ENCODE data around the gene GID4. TPM values are rescaled to one million over a fixed set of nuclear protein-coding genes. Genes with fewer than 3 reads are reported as not detected.

GID4 gene
- 11.4 and 11.9 TPM in 2 replicates for total RNA-seq (2021)
- long read RNA-seq, full-length matches to known transcripts = 7 of 13 reads
- long read RNA-seq, partial matches to known transcripts = 0 of 13 reads
- long read RNA-seq, other reads (novel, unspliced or antisense) = 6 of 13 reads

DNA sequence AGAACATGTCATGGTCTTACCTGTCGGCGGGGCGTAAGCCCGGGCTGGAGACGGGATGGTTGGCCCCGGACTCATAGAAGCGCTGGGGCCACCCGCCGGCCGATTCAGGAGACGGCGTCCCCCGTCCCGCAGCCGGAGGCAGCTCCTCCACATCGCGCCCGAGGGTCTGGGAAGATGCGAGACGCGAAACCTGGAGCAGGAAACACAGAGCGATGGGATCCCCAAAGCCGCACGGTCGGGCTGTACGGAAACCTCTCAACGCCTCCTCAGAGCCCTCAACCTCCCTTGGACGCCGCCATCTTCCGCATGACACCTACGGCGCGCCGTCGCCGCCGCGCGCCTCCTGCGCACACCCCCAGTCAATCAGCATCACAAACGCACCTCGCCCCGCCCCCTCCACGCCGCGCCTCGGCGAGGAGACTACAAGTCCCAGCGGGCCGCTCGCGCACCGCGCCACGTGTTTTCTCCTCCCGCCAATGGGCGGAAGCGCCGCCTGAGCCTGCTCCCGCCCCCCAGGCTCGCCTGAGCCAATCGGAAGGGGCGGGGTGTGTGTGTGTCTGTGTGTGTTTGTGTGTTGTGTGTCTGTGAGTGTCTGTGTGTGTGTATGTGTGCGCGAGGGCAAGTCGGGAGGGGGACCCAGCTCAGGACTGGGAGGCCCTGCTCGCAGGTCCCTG, at the start of gene GID4, which contains the start of gene ATPAF2:
Gene GID4 (plus strand): TSS at position 548 of the 674 bp plus-strand sequence. CDS start 57 bp downstream, at position 605.
Gene ATPAF2 (minus strand): TSS at position 308 of the 674 bp plus-strand sequence. CDS start 155 bp downstream, at position 153.
- H3K14ac ChIP-seq (ENCODE audit: insufficient read depth, low read length) = peak within 1 kb of the TSS; percentile 58; the same call in 1 of the 2 replicates
- no peak within 1 kb of the TSS for H2BK5ac ChIP-seq (ENCODE audit: insufficient read length, low read length)
- H2BK12ac ChIP-seq (ENCODE audit: insufficient read length, low read depth, low read length) = no peak within 1 kb of the TSS
- Mint-ChIP-seq H3K4me1 (peaks cover 30 to 35% of the 10 kb centered on the region in 2 experiments), H3K36me3 (ENCODE audit: insufficient read depth in 1 of 3, low read depth in 3 of 3) (peaks cover 0 to 2% (median 0%) of the 10 kb centered on the region in 3 experiments; a peak in 1 of 7 replicates), H3K4me3 (peak within 1 kb of the TSS; percentile 86 to 97), H3K9me3 (no peaks in the 10 kb centered on the region; a peak in 2 of 5 replicates), H3K27ac (peak within 1 kb of the TSS; percentile 34 to 92 (median 71); a peak in 6 of 7 replicates), H3K27me3 (ENCODE audit: low read depth) (peaks cover 4% of the 10 kb centered on the region)
- TF ChIP-seq, protein P1, sequence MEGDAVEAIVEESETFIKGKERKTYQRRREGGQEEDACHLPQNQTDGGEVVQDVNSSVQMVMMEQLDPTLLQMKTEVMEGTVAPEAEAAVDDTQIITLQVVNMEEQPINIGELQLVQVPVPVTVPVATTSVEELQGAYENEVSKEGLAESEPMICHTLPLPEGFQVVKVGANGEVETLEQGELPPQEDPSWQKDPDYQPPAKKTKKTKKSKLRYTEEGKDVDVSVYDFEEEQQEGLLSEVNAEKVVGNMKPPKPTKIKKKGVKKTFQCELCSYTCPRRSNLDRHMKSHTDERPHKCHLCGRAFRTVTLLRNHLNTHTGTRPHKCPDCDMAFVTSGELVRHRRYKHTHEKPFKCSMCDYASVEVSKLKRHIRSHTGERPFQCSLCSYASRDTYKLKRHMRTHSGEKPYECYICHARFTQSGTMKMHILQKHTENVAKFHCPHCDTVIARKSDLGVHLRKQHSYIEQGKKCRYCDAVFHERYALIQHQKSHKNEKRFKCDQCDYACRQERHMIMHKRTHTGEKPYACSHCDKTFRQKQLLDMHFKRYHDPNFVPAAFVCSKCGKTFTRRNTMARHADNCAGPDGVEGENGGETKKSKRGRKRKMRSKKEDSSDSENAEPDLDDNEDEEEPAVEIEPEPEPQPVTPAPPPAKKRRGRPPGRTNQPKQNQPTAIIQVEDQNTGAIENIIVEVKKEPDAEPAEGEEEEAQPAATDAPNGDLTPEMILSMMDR (conservative IDR thresholded peaks at IDR 0.05) = no peak; the same call in 2 of the 3 replicates
- H4K20me1 ChIP-seq (ENCODE audit: control insufficient read depth, insufficient read depth, insufficient read length) = no peaks in the 10 kb centered on the region
- H3K56ac ChIP-seq (ENCODE audit: insufficient read length, low read depth, low read length) = no peak within 1 kb of the TSS
- no peak within 1 kb of the TSS for H3K23ac ChIP-seq (ENCODE audit: insufficient read length, low read depth, low read length)
- peak within 1 kb of the TSS; percentile 62 for H3K9ac ChIP-seq (ENCODE audit: extremely low read depth, insufficient read length, low read length)
- H3K27me3 ChIP-seq (ENCODE audit: insufficient read depth, low read length) = no peaks in the 10 kb centered on the region
- no peak within 1 kb of the TSS for H4K8ac ChIP-seq (replicated peaks; ENCODE audit: insufficient read length, low read depth, low read length)
- peak within 1 kb of the TSS; percentile 86 for H3K4me2 ChIP-seq (ENCODE audit: insufficient read depth, insufficient read length, low read length)
- peaks cover 12% of the 10 kb centered on the region for H3K23me2 ChIP-seq (ENCODE audit: insufficient read length, low read depth, low read length, poor library complexity, severe bottlenecking)
- peak within 1 kb of the TSS; percentile 59 for H3K18ac ChIP-seq (ENCODE audit: insufficient read length, low read depth, low read length)
- no peaks in the 10 kb centered on the region for H3K79me1 ChIP-seq (ENCODE audit: insufficient read depth, low read depth, low read length, poor library complexity, severe bottlenecking)
- no peaks in the 10 kb centered on the region for H3K79me2 ChIP-seq (ENCODE audit: insufficient read depth, low read length)
- no peak within 1 kb of the TSS for H3T11ph ChIP-seq (ENCODE audit: low read length)
- no peak within 1 kb of the TSS for H2BK20ac ChIP-seq (ENCODE audit: low read depth, low read length, poor library complexity, severe bottlenecking)
- H3K4me1 ChIP-seq (ENCODE audit: insufficient read depth, low read length) = no peaks in the 10 kb centered on the region; the same call in 1 of the 2 replicates
- no peak within 1 kb of the TSS for H4K5ac ChIP-seq (ENCODE audit: insufficient read length, low read depth, low read length)
- H3K9me3 ChIP-seq (ENCODE audit: control insufficient read depth, low read depth, low read length) = no peaks in the 10 kb centered on the region
- no peak within 1 kb of the TSS for H3K27ac ChIP-seq (ENCODE audit: insufficient read length, low read depth, low read length)
- peak; percentile 100 for DNase-seq
- no CpG with 5 or more reads among the region's 67 CpGs for WGBS (ENCODE audit: extremely low coverage, insufficient read length, low lambda C conversion rate)
- H2AFZ ChIP-seq (ENCODE audit: low read length) = no peak within 1 kb of the TSS
- no peak within 1 kb of the TSS for H4K91ac ChIP-seq (ENCODE audit: insufficient read length, low read depth, low read length)
- no peak within 1 kb of the TSS for H2AK5ac ChIP-seq (ENCODE audit: insufficient read length, low read length)
- H2BK15ac ChIP-seq (ENCODE audit: low read depth, low read length) = no peak within 1 kb of the TSS
- H2BK120ac ChIP-seq (ENCODE audit: low read depth, low read length, poor library complexity, severe bottlenecking) = no peak within 1 kb of the TSS
- no peak within 1 kb of the TSS for H3K4ac ChIP-seq (ENCODE audit: low read depth, low read length)
